Heart left ventricle (tissue), 16 donors: ENCODE data around the gene MYCL. TPM values are rescaled to one million over a fixed set of nuclear protein-coding genes. Genes with fewer than 3 reads are reported as not detected.
A peak's percentile ranks its signal among the peaks of the same experiment; 100 is the strongest.
"Not testable (repeated sequence)": the region's sequence is repeated elsewhere in the genome, so short reads cannot be mapped to it uniquely, and the experiment has no call there.

Experiments used
- ATAC-seq, 4 donors: fragments of 200-7000 bp; cut with Tn5 transposase; one replicate each; pipeline ENCODE4 v1.9.1; 2020 to 2022; ENCODE audit warnings: moderate library complexity in 4 of 4, mild to moderate bottlenecking in 3 of 4, moderate number of reproducible peaks in 1 of 4
- DNase-seq, 5 donors: peaks; one replicate each; pipeline ENCODE4 v3.0.0-alpha.2; 2020
- H3K27ac ChIP-seq, 12 donors: fragments of 200-600 bp; sonication (generic) in 4 of 12; one replicate each; pipeline versions ENCODE4 v1.5.0 to v1.8.0; 2016 to 2022; ENCODE audit warnings: mild to moderate bottlenecking in 2 of 12
- H3K27me3 ChIP-seq, 9 donors: fragments of 200-600 bp; sonication (generic) in 2 of 9; one replicate each; pipeline versions ENCODE4 v1.5.1 to v1.8.0; 2016 to 2022; ENCODE audit warnings: mild to moderate bottlenecking in 3 of 9
- H3K36me3 ChIP-seq, 9 donors: fragments of 200-600 bp; sonication (generic) in 2 of 9; one replicate each; pipeline versions ENCODE4 v1.5.0 to v1.8.0; 2018 to 2022; ENCODE audit warnings: mild to moderate bottlenecking in 2 of 9
- H3K4me1 ChIP-seq, 12 donors: fragments of 200-600 bp; sonication (generic) in 4 of 12; one replicate each; pipeline versions ENCODE4 v1.5.0 to v1.8.0; 2016 to 2022; ENCODE audit warnings: mild to moderate bottlenecking in 3 of 12
- H3K4me3 ChIP-seq, 12 donors: fragments of 200-600 bp; sonication (generic) in 4 of 12; one replicate each; pipeline versions ENCODE4 v1.5.0 to v1.8.0; 2017 to 2022; ENCODE audit warnings: mild to moderate bottlenecking in 9 of 12, moderate library complexity in 4 of 12
- H3K9me3 ChIP-seq, 12 donors: fragments of 200-600 bp; sonication (generic) in 4 of 12; one replicate each; pipeline versions ENCODE4 v1.5.0 to v1.8.0; 2016 to 2022; ENCODE audit warnings: mild to moderate bottlenecking in 1 of 12
- POLR2A ChIP-seq, 2 donors: fragments of 450-650 bp; IDR thresholded peaks; one replicate each; pipeline ENCODE4 v1.6.1; 2017; ENCODE audit warnings: antibody characterized with exemption in 2 of 2, mild to moderate bottlenecking in 2 of 2, moderate library complexity in 2 of 2
- WGBS, 4 donors: extraction: QIAGEN DNeasy Blood & Tissue Kit in 2 of 4; methylation state at CpG; one replicate each; pipeline versions ENCODE4 v1.1.5 to v1.1.7; 2013 to 2018; 5-methylcytosine and 5-hydroxymethylcytosine counted together
- intact Hi-C, 10 donors: fragments of 100-400 bp; cut with DNase I; formaldehyde crosslinking; loops; one replicate each; pipeline versions ENCODE4 v1.11.1 to v1.14.2; 2022
- polyA plus RNA-seq, 2 donors: library from polyadenylated mRNA; stranded (reverse); fragments of 200-250 nt; gene quantifications; one replicate each; pipeline ENCODE4 v1.2.3, GENCODE V29; 2013
- total RNA-seq, 9 donors: library from RNA; depleted of rRNA in 2 of 9; stranded (reverse); fragments of >200 nt in 2 of 9; fragmentation: NEBNext Ultra II Directional in 3 of 9; extraction: Animal tissue kit (Norgen Biotek cat#: 25700) in 3 of 9; gene quantifications; one replicate each; pipeline versions ENCODE4 v1.1.0 to v1.2.4, GENCODE V29; 2016 to 2023
- TF ChIP-seq, protein P1 (sequence below), 12 donors: fragments of 200-600 bp; sonication (generic) in 4 of 12; IDR thresholded peaks; one replicate each; pipeline versions ENCODE4 v1.5.0 to v1.8.0; 2018 to 2022; ENCODE audit warnings: antibody characterized with exemption in 12 of 12, mild to moderate bottlenecking in 5 of 12
- donor health status: ischemic (EF 13 %, LVEDD 7.1; RV severe dilation, severe dysfunction).
- donor health status: healthy with polysubstance abuse.
- donor health status: DM: no; HTN: yes; CAD: no.
- donor health status: DM: no; HTN: no; CAD: no.
- donor health status: ischemic (EF 25% LVEDD 6.9; RV normal size, moderate dysfunction).
- donor health status: ischemic (EF 25% LVEDD 5.7; RV mildly dilated, moderate dysfunction).
- donor health status: healthy.
- donor health status: DM: yes; HTN: yes; CAD: no.
- donor health status: ischemic (EF 35%, LVEDD 5.7; RV mildly dilated, moderate dysfunction).
- donor health status: nonischemic (EF 11% LVEDD 7.7; RV severe dilation, severe dysfunction).
- donor health status: DM: yes; HTN: yes; CAD: no.
- donor health status: PGD.
- donor health status: ischemic (EF 29% LVEDD 5.4; RV normal size, mild dysfunction).
- donor health status: nonischemic (EF 23%, LVEDD 6.1; RV moderate dilation, normal function).

The MYCL gene
- total and polyA plus RNA-seq, 11 donors = 0.15 to 3.0 (median 0.60) TPM

DNA sequence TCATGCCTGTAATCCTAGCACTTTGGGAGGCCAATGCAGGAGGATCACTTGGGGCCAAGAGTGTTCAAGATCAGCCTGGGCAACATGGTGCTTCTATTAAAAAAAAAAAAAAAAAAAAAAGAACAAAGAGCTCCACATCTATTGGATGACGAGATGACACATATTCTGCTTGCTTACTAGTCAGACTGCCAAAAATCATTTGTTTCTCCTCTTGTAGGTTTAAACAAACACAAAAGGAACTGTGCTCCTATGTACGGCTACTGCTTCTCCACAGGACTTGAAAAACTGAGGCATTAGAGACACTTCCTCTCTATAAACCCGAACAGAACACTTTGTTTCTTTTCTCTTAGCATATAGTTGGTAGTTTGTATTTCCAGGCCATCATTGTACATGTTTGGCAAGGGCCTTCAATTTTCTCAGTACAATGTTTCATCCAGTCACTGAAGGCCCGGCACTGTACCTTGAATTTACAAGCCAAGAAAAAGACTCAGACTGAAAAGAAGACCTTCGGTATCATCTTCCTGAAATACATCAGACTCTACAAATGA is 24.4 kb downstream of the MYCL start:
- Histone ChIP-seq H3K4me3 (no peak overlapping the region), H3K27me3 (no peaks in the 10 kb centered on the region), H3K4me1 (peaks cover 0 to 70% (median 28%) of the 10 kb centered on the region in 12 donors), H3K9me3 (no peaks in the 10 kb centered on the region), H3K36me3 (peaks cover 0 to 8% (median 0%) of the 10 kb centered on the region in 9 donors), H3K27ac (peak overlapping the region in 10 of 12 donors; percentile 58 to 82 (median 66))
- 64 to 77% (median 72%) methylated on average over 5 of the region's 5 CpGs for WGBS, 4 donors
- DNase-seq (no peak), ATAC-seq (no peak)
- TF ChIP-seq, protein P1, sequence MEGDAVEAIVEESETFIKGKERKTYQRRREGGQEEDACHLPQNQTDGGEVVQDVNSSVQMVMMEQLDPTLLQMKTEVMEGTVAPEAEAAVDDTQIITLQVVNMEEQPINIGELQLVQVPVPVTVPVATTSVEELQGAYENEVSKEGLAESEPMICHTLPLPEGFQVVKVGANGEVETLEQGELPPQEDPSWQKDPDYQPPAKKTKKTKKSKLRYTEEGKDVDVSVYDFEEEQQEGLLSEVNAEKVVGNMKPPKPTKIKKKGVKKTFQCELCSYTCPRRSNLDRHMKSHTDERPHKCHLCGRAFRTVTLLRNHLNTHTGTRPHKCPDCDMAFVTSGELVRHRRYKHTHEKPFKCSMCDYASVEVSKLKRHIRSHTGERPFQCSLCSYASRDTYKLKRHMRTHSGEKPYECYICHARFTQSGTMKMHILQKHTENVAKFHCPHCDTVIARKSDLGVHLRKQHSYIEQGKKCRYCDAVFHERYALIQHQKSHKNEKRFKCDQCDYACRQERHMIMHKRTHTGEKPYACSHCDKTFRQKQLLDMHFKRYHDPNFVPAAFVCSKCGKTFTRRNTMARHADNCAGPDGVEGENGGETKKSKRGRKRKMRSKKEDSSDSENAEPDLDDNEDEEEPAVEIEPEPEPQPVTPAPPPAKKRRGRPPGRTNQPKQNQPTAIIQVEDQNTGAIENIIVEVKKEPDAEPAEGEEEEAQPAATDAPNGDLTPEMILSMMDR (IDR thresholded peaks at IDR 0.05) = no peak
- no peak for TF ChIP-seq POLR2A (IDR thresholded peaks at IDR 0.05)
- intact Hi-C loops = no loop called here

DNA sequence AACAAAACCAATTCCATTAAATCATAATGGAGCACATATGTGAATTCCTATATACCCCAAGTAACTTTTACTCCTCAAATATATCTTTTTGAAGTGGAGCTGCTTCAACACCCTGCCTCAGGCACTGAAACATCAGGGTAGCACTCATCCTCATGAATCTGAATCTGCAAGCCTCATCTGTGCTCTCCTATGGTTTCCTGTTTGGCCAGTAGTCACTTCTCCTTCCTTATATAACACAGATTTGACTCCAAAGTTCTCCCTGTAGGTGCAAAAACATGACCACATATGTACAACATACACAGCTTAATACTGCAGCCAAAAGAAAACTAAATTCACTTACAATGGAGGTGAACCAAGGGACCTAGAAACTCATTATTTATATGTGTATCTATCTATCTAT is 25.6 kb downstream of the MYCL start:
- Histone ChIP-seq H3K36me3 (peaks cover 0 to 8% (median 0%) of the 10 kb centered on the region in 9 donors), H3K4me1 (peaks cover 0 to 64% (median 17%) of the 10 kb centered on the region in 12 donors), H3K9me3 (no peaks in the 10 kb centered on the region), H3K27me3 (no peaks in the 10 kb centered on the region), H3K4me3 (no peak overlapping the region), H3K27ac (peak overlapping the region in 1 of 12 donors; percentile 10)
- intact Hi-C loops = no loop called here
- no peak for TF ChIP-seq POLR2A (IDR thresholded peaks at IDR 0.05)
- TF ChIP-seq, protein P1 (IDR thresholded peaks at IDR 0.05) = no peak
- no peak for DNase-seq
- ATAC-seq = no peak

DNA sequence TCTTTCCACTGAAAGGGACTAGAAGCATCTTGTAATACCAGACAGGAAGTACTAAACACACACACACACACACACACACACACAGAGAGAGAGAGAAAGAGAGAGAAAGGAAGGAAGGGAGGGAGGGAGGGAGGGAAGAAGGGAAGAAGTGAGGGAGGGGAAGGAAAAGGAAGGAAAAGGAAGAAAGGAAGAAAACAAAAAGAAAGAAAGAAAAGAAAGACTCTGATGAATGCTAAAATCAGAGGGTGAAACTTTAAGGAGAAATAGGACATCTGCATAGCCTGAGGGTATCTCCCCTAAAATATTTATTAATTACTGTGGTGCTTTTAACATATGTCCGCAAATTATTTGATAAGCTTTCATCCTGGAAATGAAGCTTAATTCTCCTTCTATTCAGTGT is 29.0 kb downstream of the MYCL start:
- H3K4me1 ChIP-seq = peaks cover 0 to 38% (median 7%) of the 10 kb centered on the region in 12 donors
- WGBS, 4 donors = 90 to 97% (median 95%) methylated on average over 1 of the region's 1 CpG
- no peaks in the 10 kb centered on the region for H3K9me3 ChIP-seq
- no peaks in the 10 kb centered on the region for H3K27me3 ChIP-seq
- intact Hi-C loops = no loop called here
- ATAC-seq (no peak), DNase-seq (no peak)
- H3K4me3 ChIP-seq = no peak overlapping the region
- TF ChIP-seq, protein P1 (IDR thresholded peaks at IDR 0.05) = no peak
- no peak for TF ChIP-seq POLR2A (IDR thresholded peaks at IDR 0.05)
- peaks cover 0 to 8% (median 0%) of the 10 kb centered on the region in 9 donors for H3K36me3 ChIP-seq
- no peak overlapping the region for H3K27ac ChIP-seq

DNA sequence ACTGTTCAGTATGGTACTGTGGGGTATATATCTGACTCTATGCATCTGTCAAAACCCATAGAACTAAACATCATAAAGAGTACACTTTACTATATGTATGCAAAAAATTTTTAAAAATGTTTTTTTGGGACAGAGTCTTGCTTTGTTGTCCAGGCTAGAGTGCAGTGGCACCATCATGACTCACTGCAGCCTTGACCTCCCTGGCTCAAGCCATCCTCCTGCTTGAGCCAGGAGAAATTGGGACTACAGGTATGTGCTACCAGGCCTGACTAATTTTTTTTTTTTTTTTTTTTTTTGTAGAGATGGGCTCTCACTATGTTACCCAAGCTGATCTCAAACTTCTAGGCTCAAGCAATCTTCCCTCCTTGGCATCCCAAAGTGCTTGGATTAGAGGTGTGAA is 29.9 kb downstream of the MYCL start:
- Histone ChIP-seq H3K27ac (no peak overlapping the region), H3K36me3 (peaks cover 0 to 4% (median 0%) of the 10 kb centered on the region in 9 donors), H3K27me3 (no peaks in the 10 kb centered on the region), H3K4me3 (no peak overlapping the region), H3K9me3 (no peaks in the 10 kb centered on the region), H3K4me1 (peaks cover 0 to 33% (median 7%) of the 10 kb centered on the region in 12 donors)
- TF ChIP-seq, protein P1 (IDR thresholded peaks at IDR 0.05) = no peak
- no peak for TF ChIP-seq POLR2A (IDR thresholded peaks at IDR 0.05)
- intact Hi-C loops = no loop called here
- DNase-seq = no peak
- ATAC-seq = no peak

DNA sequence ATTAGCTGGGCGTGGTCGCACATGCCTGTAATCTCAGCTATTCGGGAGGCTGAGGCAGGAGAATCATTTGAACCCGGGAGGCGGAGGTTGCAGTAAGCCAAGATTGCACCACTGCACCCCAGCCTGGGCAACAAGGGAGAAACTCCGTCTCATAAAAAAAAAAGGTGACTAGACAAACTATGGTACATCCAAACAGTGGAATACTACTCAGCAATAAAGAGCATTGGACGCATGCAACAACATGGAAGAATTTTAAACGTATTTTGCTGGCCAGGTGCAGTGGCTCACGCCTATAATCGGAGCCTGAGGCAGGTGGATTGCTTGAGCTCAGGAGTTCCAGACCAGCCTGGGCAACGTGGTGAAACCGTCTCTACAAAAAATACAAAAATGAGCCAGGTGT is 30.7 kb downstream of the MYCL start:
- H3K9me3 ChIP-seq, intact Hi-C loops, H3K36me3 ChIP-seq, ATAC-seq, H3K4me3 ChIP-seq, H3K27me3 ChIP-seq, H3K27ac ChIP-seq, DNase-seq: not testable (repeated sequence)
- peaks cover 0 to 25% (median 4%) of the 10 kb centered on the region in 12 donors for H3K4me1 ChIP-seq
- WGBS, 4 donors = 96 to 100% (median 98%) methylated on average over 12 of the region's 12 CpGs

DNA sequence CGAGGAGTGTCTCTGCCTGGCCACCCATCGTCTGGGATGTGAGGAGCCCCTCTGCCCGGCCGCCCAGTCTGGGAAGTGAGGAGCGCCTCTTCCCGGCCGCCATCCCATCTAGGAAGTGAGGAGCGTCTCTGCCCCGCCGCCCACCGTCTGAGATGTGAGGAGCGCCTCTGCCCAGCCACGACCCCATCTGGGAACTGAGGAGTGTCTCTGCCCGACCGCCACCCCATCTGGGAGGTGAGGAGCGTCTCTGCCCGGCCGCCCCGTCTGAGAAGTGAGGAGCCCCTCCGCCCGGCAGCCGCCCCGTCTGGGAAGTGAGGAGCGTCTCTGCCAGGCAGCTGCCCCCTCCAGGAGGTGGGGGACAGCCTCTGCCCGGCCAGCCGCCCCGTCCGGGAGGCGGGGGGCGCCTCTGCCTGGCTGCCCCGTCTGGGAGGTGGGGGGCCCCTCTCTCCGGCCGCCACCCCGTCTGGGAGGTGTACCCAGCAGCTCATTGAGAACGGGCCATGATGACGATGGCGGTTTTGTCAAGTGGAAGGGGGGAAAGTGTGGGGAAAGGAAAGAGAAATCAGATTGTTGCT is 32.1 kb downstream of the MYCL start:
- ATAC-seq = not testable (repeated sequence)

More for the DNA sequence above, 32.1 kb downstream of the MYCL start:
- H3K9me3 ChIP-seq, H3K4me3 ChIP-seq, H3K36me3 ChIP-seq, intact Hi-C loops, DNase-seq, H3K27me3 ChIP-seq, H3K27ac ChIP-seq: not testable (repeated sequence)
- 91 to 97% (median 94%) methylated on average over 12 to 37 of the region's 37 CpGs for WGBS, 4 donors
- peaks cover 0 to 17% (median 0%) of the 10 kb centered on the region in 12 donors for H3K4me1 ChIP-seq
